PFSK-1 (cell line): ENCODE results near the gene SLC39A7.

Experiments
- FOXP2 ChIP-seq: optimal IDR thresholded peaks from 2 replicates; pipeline ENCODE3; 2011; ENCODE audit warnings: borderline replicate concordance, control low read depth, inconsistent platforms; ENCODE audit not compliant: insufficient read depth; ENCODE audit errors: extremely low read length, extremely low read depth
- POLR2AphosphoS5 ChIP-seq: IDR thresholded peaks from 2 replicates; pipeline ENCODE4 v1.6.1; 2012; ENCODE audit warnings: low read depth, mild to moderate bottlenecking, control low read depth, low read length, moderate library complexity
- SIN3A ChIP-seq: IDR thresholded peaks from 2 replicates; pipeline ENCODE4 v1.6.1; 2012; ENCODE audit warnings: mild to moderate bottlenecking, low read length, moderate library complexity, borderline replicate concordance; ENCODE audit not compliant: insufficient read depth
- TAF1 ChIP-seq: IDR thresholded peaks from 2 replicates; pipeline ENCODE4 v1.6.1; 2012; ENCODE audit warnings: low read length, control low read depth, borderline replicate concordance; ENCODE audit not compliant: insufficient read depth
- TF ChIP-seq, protein P1 (sequence below), 2 experiments: IDR thresholded peaks; 2 replicates each; pipeline versions ENCODE4 v1.6.1 to v1.8.0; 2011 to 2012; ENCODE audit warnings: low read depth in 2 of 2, low read length in 2 of 2, control low read depth in 1 of 2, inconsistent platforms in 1 of 2, mild to moderate bottlenecking in 1 of 2, moderate library complexity in 1 of 2; ENCODE audit not compliant: insufficient read depth in 1 of 2

The SLC39A7 gene

DNA sequence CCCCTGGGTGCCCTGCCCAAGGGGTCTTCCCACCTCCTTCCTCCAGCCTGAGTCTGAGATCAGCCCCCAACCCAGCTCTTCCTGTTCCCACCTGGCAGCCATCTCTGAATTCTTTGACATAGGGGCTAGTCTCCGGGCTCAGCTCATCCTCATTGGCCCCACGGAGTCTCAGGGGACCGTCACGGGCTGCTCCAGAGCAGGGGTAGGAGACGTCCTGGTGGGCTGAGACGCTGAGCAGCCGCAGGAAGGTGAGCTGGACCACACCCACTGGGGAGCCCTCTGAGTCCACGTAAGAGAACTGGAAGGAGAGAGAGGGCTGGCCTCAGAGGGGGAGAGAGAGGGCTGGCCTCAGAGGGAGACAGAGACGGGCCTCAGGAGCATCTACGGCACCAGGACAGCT lies 36.5 kb upstream of the SLC39A7 start:
- TF ChIP-seq, protein P1, sequence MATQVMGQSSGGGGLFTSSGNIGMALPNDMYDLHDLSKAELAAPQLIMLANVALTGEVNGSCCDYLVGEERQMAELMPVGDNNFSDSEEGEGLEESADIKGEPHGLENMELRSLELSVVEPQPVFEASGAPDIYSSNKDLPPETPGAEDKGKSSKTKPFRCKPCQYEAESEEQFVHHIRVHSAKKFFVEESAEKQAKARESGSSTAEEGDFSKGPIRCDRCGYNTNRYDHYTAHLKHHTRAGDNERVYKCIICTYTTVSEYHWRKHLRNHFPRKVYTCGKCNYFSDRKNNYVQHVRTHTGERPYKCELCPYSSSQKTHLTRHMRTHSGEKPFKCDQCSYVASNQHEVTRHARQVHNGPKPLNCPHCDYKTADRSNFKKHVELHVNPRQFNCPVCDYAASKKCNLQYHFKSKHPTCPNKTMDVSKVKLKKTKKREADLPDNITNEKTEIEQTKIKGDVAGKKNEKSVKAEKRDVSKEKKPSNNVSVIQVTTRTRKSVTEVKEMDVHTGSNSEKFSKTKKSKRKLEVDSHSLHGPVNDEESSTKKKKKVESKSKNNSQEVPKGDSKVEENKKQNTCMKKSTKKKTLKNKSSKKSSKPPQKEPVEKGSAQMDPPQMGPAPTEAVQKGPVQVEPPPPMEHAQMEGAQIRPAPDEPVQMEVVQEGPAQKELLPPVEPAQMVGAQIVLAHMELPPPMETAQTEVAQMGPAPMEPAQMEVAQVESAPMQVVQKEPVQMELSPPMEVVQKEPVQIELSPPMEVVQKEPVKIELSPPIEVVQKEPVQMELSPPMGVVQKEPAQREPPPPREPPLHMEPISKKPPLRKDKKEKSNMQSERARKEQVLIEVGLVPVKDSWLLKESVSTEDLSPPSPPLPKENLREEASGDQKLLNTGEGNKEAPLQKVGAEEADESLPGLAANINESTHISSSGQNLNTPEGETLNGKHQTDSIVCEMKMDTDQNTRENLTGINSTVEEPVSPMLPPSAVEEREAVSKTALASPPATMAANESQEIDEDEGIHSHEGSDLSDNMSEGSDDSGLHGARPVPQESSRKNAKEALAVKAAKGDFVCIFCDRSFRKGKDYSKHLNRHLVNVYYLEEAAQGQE (IDR thresholded peaks at IDR 0.05; ENCODE audit: insufficient read depth in 1 of 2, low read depth in 2 of 2, low read length in 2 of 2): no peak
- TF ChIP-seq SIN3A: no peak
- no peak for TF ChIP-seq TAF1
- no peak for TF ChIP-seq POLR2AphosphoS5
- TF ChIP-seq FOXP2: no peak

DNA sequence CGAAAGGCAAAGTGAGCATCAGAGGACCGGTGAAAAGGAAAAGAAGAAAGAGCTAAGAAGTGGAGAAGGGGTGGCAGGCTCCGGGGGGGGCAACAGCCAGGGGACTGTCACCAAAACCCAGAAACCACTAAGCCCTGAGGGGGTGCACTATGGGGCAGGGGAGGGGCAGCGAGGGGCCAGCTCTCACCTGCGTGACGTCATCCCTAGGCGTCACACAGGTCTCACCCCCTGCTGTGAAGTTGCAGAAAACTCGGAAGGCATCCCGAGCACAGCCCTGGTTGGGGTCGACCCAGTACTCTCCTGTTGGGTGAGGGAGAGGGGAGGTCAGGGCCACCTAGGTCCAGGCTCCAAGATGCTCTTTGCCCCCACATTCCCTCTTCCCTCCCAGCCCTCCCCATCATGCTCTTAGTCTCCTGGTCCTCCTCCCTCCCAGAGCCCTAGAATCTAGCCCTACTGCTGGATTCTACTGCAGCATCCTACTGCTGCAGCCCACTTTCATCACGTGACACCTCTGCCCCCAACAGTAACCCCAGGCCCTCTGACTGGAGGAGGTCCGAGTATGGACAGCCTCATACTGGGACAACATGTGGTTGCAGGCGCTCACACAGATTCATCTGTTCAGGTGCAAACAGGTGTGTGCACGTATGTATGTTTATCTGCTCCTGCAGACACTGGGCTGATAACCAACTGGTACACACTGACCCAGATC lies 35.8 kb upstream of the SLC39A7 start:
- TF ChIP-seq POLR2AphosphoS5 (no peak), FOXP2 (no peak)

DNA sequence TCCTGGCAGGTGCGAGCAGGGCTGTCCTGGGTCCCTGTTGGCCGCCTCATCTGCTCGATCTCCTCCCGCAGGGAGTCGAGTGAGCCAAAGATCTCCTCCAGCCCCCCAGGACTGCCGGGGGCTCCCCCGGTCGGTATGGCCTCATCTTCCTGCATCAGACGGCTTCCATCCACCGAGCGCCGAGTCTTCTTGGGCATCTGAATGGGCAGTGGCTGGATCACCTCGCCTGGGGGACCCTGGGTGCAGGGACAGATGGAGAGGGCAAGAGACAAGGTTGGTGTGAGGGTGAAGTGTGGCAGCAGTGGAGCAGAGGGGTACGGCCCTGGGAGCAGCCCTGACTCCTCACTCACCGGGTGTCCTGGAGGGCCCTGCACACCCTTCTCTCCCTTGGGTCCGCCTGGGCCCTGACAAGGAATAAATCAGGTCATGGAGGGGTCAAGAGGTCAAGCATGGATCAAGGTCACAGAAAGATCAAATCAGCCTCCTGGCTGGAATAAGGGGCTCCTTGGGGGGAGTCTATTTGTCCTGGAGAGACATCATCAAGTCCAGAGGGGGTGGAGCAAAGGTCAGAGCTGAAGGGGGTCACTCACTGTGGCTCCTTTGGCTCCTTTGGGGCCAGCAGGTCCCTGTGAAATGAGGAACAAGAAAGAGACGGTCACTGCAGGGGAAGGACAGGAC lies 34.9 kb upstream of the SLC39A7 start:
- TF ChIP-seq SIN3A: no peak
- TF ChIP-seq, protein P1 (IDR thresholded peaks at IDR 0.05; ENCODE audit: insufficient read depth in 1 of 2, low read depth in 2 of 2, low read length in 2 of 2): no peak
- no peak for TF ChIP-seq FOXP2
- no peak for TF ChIP-seq POLR2AphosphoS5
- no peak for TF ChIP-seq TAF1

DNA sequence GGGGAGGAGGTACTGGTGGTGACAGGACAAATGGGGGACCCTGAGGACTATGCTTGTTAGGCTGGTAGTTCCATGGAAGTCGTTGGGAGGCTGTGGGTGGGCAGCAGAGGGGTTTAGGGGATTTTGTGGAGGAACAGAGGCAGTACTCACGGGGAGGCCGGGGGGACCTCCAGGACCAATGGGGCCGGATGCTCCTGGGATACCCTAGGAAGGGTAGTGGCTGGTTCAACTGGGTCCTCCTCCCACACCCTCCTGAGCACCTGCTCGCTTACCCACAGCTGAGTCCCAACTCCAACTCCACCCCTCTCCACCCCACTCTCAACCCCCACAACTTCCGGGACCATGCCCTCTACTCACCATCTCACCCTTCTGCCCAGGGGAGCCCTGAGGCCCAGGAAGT lies 34.3 kb upstream of the SLC39A7 start:
- TF ChIP-seq SIN3A: no peak
- no peak for TF ChIP-seq FOXP2
- TF ChIP-seq, protein P1 (IDR thresholded peaks at IDR 0.05; ENCODE audit: insufficient read depth in 1 of 2, low read depth in 2 of 2, low read length in 2 of 2): no peak
- TF ChIP-seq POLR2AphosphoS5: no peak
- TF ChIP-seq TAF1: no peak

DNA sequence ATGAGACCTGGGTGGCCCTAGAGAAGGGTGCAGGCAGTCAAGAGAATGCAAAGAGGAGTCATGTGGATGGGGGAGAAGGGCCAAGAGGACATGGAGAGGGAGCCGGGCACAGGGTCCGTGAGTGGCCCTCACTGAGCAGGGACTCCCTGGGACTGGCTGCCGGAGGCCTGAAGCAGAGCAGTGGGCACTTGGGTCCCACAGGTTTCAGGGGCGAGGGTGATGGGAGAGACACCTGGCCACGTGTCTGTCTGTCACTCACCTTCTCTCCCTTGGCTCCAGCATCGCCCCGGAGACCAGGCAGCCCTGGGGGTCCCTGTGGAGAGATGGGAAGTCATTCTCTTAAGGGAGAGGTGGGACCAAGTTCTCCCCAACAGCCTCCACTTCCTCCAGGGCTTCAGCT lies 33.9 kb upstream of the SLC39A7 start:
- TF ChIP-seq TAF1: no peak
- no peak for TF ChIP-seq POLR2AphosphoS5
- TF ChIP-seq SIN3A: no peak
- TF ChIP-seq, protein P1 (IDR thresholded peaks at IDR 0.05; ENCODE audit: insufficient read depth in 1 of 2, low read depth in 2 of 2, low read length in 2 of 2): no peak
- TF ChIP-seq FOXP2: no peak
